ENCODE data around the gene GATA1.

The GATA1 gene

GRCh38 chrX:48786341-48786800, at the start of gene GATA1:
TSS of gene GATA1 (plus strand) at chrX:48786590. CDS start at chrX:48791110, 4,520 bp downstream.
- DNase-seq (ENCODE audit: low read depth), result no peak

- no peak for DNase-seq (ENCODE audit: low read depth)
Measured at GRCh38 chrX:48736878-48737212, 49.5 kb upstream of the GATA1 start.

GRCh38 chrX:48737213-48737938, 49.0 kb upstream of the GATA1 start:
- DNase-seq (ENCODE audit: low read depth), result peak; percentile 70

GRCh38 chrX:48737940-48738339, 48.5 kb upstream of the GATA1 start:
- no peak for DNase-seq (ENCODE audit: low read depth)

- no peak for DNase-seq (ENCODE audit: low read depth)
Measured at GRCh38 chrX:48741834-48742233, 44.6 kb upstream of the GATA1 start.

GRCh38 chrX:48745222-48745621, 41.2 kb upstream of the GATA1 start:
- DNase-seq (ENCODE audit: low read depth), result no peak

GRCh38 chrX:48747415-48748016, 38.9 kb upstream of the GATA1 start:
- no peak for DNase-seq (ENCODE audit: low read depth)

GRCh38 chrX:48749182-48749581, 37.2 kb upstream of the GATA1 start:
- no peak for DNase-seq (ENCODE audit: low read depth)

GRCh38 chrX:48751343-48751742, 35.0 kb upstream of the GATA1 start:
- no peak for DNase-seq (ENCODE audit: low read depth)

- DNase-seq (ENCODE audit: low read depth), result no peak
Measured at GRCh38 chrX:48752498-48752897, 33.9 kb upstream of the GATA1 start.

GRCh38 chrX:48753708-48754228, 32.6 kb upstream of the GATA1 start:
- DNase-seq (ENCODE audit: low read depth), result no peak

- DNase-seq (ENCODE audit: low read depth), result no peak
Measured at GRCh38 chrX:48754238-48754637, 32.2 kb upstream of the GATA1 start.

GRCh38 chrX:48761674-48762471, 24.5 kb upstream of the GATA1 start, which contains the start of gene GLOD5:
TSS of gene GLOD5 (plus strand) at chrX:48761747. CDS start at chrX:48761791, 44 bp downstream.
- no peak for DNase-seq (ENCODE audit: low read depth)

- no peak for DNase-seq (ENCODE audit: low read depth)
Measured at GRCh38 chrX:48769230-48769629, 17.2 kb upstream of the GATA1 start.

- DNase-seq (ENCODE audit: low read depth), result no peak
Measured at GRCh38 chrX:48770296-48770695, 16.1 kb upstream of the GATA1 start.

- DNase-seq (ENCODE audit: low read depth), result no peak
Measured at GRCh38 chrX:48772602-48773001, 13.8 kb upstream of the GATA1 start.

- DNase-seq (ENCODE audit: low read depth), result no peak
Measured at GRCh38 chrX:48776818-48777439, 9.5 kb upstream of the GATA1 start.

- DNase-seq (ENCODE audit: low read depth), result no peak
Measured at GRCh38 chrX:48779399-48779798, 7.0 kb upstream of the GATA1 start.

- DNase-seq (ENCODE audit: low read depth), result no peak
Measured at GRCh38 chrX:48781705-48782104, 4.7 kb upstream of the GATA1 start.

GRCh38 chrX:48782216-48782615, 4.2 kb upstream of the GATA1 start:
- DNase-seq (ENCODE audit: low read depth), result no peak

- DNase-seq (ENCODE audit: low read depth), result no peak
Measured at GRCh38 chrX:48782795-48783194, 3.6 kb upstream of the GATA1 start.

- no peak for DNase-seq (ENCODE audit: low read depth)
Measured at GRCh38 chrX:48784726-48785125, 1.7 kb upstream of the GATA1 start.
